ENCODE results near the gene ZNF91. TPM values are rescaled to one million over a fixed set of nuclear protein-coding genes. Genes with fewer than 3 reads are reported as not detected.
"Not testable (repeated sequence)": the region's sequence is repeated elsewhere in the genome, so short reads cannot be mapped to it uniquely, and the experiment has no call there.

The ZNF91 gene
- total and polyA plus RNA-seq, 9 of the 15 experiments (the other 6 are each of a cell fraction or from before 2014, with no cell fraction given) = 1.0 to 6.7 (median 3.2) TPM

GRCh38 chr19:23366031-23366430, 29.2 kb downstream of the ZNF91 start:
- H3K27me3 ChIP-seq (ENCODE audit: control insufficient read depth in 2 of 2, insufficient read depth in 2 of 2, low read length in 2 of 2); H3K9me1 ChIP-seq (ENCODE audit: control insufficient read depth, insufficient read depth, low read length); H3K4me3 ChIP-seq; H3K9me3 ChIP-seq (replicated peaks; ENCODE audit: control insufficient read depth, insufficient read depth, low read depth, low read length); H3K36me3 ChIP-seq (ENCODE audit: control insufficient read depth, insufficient read depth, low read length); H3K79me2 ChIP-seq (ENCODE audit: control insufficient read depth, insufficient read depth, low read length); ATAC-seq; DNase-seq (ENCODE audit: extremely low read depth in 1 of 4, low spot score in 3 of 4); BruUV-seq (replicated peaks); H3K27ac ChIP-seq (ENCODE audit: extremely low read depth, low read depth, low read length); CTCF ChIA-PET (ENCODE audit: low intra/inter-chr PET ratio); H2AFZ ChIP-seq (ENCODE audit: low read depth, low read length); H3K4me1 ChIP-seq (replicated peaks in 1 of 2; ENCODE audit: control insufficient read depth in 2 of 2, insufficient read depth in 2 of 2, low read length in 2 of 2); in situ Hi-C loops (cut with MboI); H3K4me2 ChIP-seq (ENCODE audit: insufficient read depth, low read length); FAIRE-seq; intact Hi-C loops (cut with micrococcal nuclease); POLR2A ChIA-PET; H3K9ac ChIP-seq (ENCODE audit: insufficient read depth in 1 of 2, low read depth in 2 of 2, low read length in 2 of 2); H4K20me1 ChIP-seq (replicated peaks; ENCODE audit: control insufficient read depth, insufficient read depth, low read length): not testable (repeated sequence)
- 7% methylated on average over 4 of the region's 18 CpGs for WGBS (ENCODE audit: insufficient coverage, low coverage, missing lambda C conversion rate)

- Histone ChIP-seq H2AFZ (ENCODE audit: low read depth, low read length) (no peak overlapping the region), H3K9ac (ENCODE audit: insufficient read depth in 1 of 2, low read depth in 2 of 2, low read length in 2 of 2) (no peak overlapping the region), H3K9me1 (ENCODE audit: control insufficient read depth, insufficient read depth, low read length) (no peaks in the 10 kb centered on the region), H3K9me3 (replicated peaks; ENCODE audit: control insufficient read depth, insufficient read depth, low read depth, low read length) (peaks cover under 1% of the 10 kb centered on the region; the same call in 1 of the 2 replicates), H3K36me3 (ENCODE audit: control insufficient read depth, insufficient read depth, low read length) (no peaks in the 10 kb centered on the region), H3K4me2 (ENCODE audit: insufficient read depth, low read length) (no peak overlapping the region), H3K27me3 (ENCODE audit: control insufficient read depth in 2 of 2, insufficient read depth in 2 of 2, low read length in 2 of 2) (no peaks in the 10 kb centered on the region), H3K4me1 (replicated peaks in 1 of 2; ENCODE audit: control insufficient read depth in 2 of 2, insufficient read depth in 2 of 2, low read length in 2 of 2) (no peaks in the 10 kb centered on the region), H3K27ac (ENCODE audit: extremely low read depth, low read depth, low read length) (no peak overlapping the region), H3K4me3 (no peak overlapping the region), H3K79me2 (ENCODE audit: control insufficient read depth, insufficient read depth, low read length) (no peaks in the 10 kb centered on the region), H4K20me1 (replicated peaks; ENCODE audit: control insufficient read depth, insufficient read depth, low read length) (no peaks in the 10 kb centered on the region)
- ChIA-PET POLR2A (interaction anchor here (0.6 kb wide), 1 partner anchor 291 kb away, joined by 3 read pairs; no protein-coding TSS in a partner anchor), CTCF (ENCODE audit: low intra/inter-chr PET ratio) (no interaction called here)
- in situ Hi-C loops (cut with MboI) (no loop called here), intact Hi-C loops (cut with micrococcal nuclease) (no loop called here)
- FAIRE-seq (no peak), ATAC-seq (no peak), DNase-seq (ENCODE audit: extremely low read depth in 1 of 4, low spot score in 3 of 4) (no peak)
- WGBS (ENCODE audit: insufficient coverage, low coverage, missing lambda C conversion rate) = 6% methylated on average over 3 of the region's 3 CpGs
- BruUV-seq (replicated peaks) = no TSS peak
- no peak for TF ChIP-seq CTCF (IDR thresholded peaks at IDR 0.05 in 2 of 3, conservative IDR thresholded peaks at IDR 0.05 in 1 of 3; ENCODE audit: insufficient read depth in 2 of 3, low read depth in 1 of 3, low read length in 3 of 3)
- TF ChIP-seq ZEB2 (IDR thresholded peaks at IDR 0.05) = no peak
- no peak for TF ChIP-seq CAMTA2 (CRISPR knock-in tag; conservative IDR thresholded peaks at IDR 0.05)
- TF ChIP-seq NR3C1 (CRISPR knock-in tag; IDR thresholded peaks at IDR 0.05) = no peak
- TF ChIP-seq FOXJ2 (tag; IDR thresholded peaks at IDR 0.05) = no peak
- no peak for TF ChIP-seq E2F3 (CRISPR knock-in tag; IDR thresholded peaks at IDR 0.05)
- TF ChIP-seq PBX2 (CRISPR knock-in tag; IDR thresholded peaks at IDR 0.05; ENCODE audit: low read depth) = no peak
- no peak for TF ChIP-seq PBX2 (tag; conservative IDR thresholded peaks at IDR 0.05; ENCODE audit: low read depth)
- no peak for TF ChIP-seq ZNF408 (CRISPR knock-in tag; IDR thresholded peaks at IDR 0.05; ENCODE audit: low read depth)
- no peak for TF ChIP-seq NEUROD1 (IDR thresholded peaks at IDR 0.05; ENCODE audit: borderline replicate concordance, low read depth, low read length, partially characterized antibody)
- TF ChIP-seq PCBP2 (IDR thresholded peaks at IDR 0.05; ENCODE audit: low read depth, low read length, poor library complexity, severe bottlenecking) = no peak
- TF ChIP-seq JUND (IDR thresholded peaks at IDR 0.05; ENCODE audit: borderline replicate concordance, low read depth, low read length) = no peak
- no peak for TF ChIP-seq JUND (tag; IDR thresholded peaks at IDR 0.05; ENCODE audit: borderline replicate concordance, low read depth, low read length)
These were observed 30.0 kb downstream of the ZNF91 start for GRCh38 chr19:23365222-23365621.

All from K562 (cell line).